Measurements from ENCODE around the gene AREL1. TPM values are rescaled to one million over a fixed set of nuclear protein-coding genes. Genes with fewer than 3 reads are reported as not detected.
"Not testable (repeated sequence)": the region's sequence is repeated elsewhere in the genome, so short reads cannot be mapped to it uniquely, and the experiment has no call there.

The AREL1 gene, protein sequence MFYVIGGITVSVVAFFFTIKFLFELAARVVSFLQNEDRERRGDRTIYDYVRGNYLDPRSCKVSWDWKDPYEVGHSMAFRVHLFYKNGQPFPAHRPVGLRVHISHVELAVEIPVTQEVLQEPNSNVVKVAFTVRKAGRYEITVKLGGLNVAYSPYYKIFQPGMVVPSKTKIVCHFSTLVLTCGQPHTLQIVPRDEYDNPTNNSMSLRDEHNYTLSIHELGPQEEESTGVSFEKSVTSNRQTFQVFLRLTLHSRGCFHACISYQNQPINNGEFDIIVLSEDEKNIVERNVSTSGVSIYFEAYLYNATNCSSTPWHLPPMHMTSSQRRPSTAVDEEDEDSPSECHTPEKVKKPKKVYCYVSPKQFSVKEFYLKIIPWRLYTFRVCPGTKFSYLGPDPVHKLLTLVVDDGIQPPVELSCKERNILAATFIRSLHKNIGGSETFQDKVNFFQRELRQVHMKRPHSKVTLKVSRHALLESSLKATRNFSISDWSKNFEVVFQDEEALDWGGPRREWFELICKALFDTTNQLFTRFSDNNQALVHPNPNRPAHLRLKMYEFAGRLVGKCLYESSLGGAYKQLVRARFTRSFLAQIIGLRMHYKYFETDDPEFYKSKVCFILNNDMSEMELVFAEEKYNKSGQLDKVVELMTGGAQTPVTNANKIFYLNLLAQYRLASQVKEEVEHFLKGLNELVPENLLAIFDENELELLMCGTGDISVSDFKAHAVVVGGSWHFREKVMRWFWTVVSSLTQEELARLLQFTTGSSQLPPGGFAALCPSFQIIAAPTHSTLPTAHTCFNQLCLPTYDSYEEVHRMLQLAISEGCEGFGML
- 10 to 100 TPM; 36.7 to 42.3 (median 40.6) TPM for total RNA-seq (2021; fragmentation: NEBNext Ultra II Directional; extraction: Animal tissue kit (Norgen Biotek cat#: 25700))
- long read RNA-seq, full-length matches to known transcripts: 3 of 21 reads
- long read RNA-seq, partial matches to known transcripts: 7 of 21 reads
- long read RNA-seq, other reads (novel, unspliced or antisense): 11 of 21 reads

DNA sequence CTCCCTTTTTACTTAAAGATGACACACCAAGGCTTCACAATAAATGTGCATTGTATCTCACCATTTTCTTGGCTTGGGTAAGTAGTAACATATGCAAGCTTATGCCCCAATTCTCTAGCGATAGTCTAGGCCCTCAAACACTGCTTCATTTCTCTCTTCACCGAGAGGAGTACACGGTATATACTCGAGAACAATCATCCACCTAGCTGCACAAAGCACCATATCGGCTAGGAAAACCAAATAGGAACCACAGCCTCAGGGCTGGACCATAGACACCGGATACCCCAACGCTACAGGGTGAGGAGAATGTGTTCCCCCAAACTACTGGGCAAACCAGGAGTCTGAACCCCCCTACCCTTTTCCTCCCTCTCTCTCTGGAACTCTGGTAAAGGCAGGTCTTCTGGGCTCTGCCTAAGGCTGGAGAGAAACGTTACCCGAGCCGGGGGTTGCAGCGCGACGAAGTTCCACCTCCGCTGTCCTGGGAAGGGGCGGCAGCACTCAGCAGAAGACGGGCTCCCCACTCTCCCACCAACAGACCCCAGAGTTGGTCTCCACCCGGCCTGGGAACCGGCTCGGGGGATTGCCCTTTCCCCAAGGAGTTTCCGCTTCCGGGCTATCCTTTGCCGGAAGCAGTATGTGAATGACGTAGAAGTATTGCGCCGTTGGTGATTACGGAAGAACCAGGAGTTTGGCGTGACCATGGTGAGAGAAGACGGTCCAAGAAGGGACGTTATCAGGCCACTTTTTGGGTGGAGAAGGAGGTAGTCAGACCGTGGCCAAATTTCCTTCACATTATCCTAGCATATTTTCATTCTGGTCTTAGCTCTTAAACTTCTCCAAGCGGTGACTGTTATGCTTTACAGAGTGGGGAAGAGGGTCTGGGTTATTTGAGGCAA is at the start of gene AREL1, which contains the start of gene FCF1:
Gene AREL1 (minus strand): TSS at position 582 of the 896 bp plus-strand sequence. CDS start 27,465 bp downstream, outside the sequence.
Gene FCF1 (plus strand): TSS at position 646 of the 896 bp plus-strand sequence. CDS start 54 bp downstream, at position 700.
- Mint-ChIP-seq H3K9me3 (no peaks in the 10 kb centered on the region), H3K27me3 (ENCODE audit: insufficient read depth) (no peaks in the 10 kb centered on the region; the same call in 1 of the 2 replicates), H3K27ac (peak within 1 kb of the TSS; percentile 97), H3K36me3 (ENCODE audit: low read depth) (peaks cover 28% of the 10 kb centered on the region), H3K4me1 (ENCODE audit: low read depth) (peaks cover 49% of the 10 kb centered on the region), H3K4me3 (peak within 1 kb of the TSS; percentile 99)
- TF ChIP-seq, protein P1, sequence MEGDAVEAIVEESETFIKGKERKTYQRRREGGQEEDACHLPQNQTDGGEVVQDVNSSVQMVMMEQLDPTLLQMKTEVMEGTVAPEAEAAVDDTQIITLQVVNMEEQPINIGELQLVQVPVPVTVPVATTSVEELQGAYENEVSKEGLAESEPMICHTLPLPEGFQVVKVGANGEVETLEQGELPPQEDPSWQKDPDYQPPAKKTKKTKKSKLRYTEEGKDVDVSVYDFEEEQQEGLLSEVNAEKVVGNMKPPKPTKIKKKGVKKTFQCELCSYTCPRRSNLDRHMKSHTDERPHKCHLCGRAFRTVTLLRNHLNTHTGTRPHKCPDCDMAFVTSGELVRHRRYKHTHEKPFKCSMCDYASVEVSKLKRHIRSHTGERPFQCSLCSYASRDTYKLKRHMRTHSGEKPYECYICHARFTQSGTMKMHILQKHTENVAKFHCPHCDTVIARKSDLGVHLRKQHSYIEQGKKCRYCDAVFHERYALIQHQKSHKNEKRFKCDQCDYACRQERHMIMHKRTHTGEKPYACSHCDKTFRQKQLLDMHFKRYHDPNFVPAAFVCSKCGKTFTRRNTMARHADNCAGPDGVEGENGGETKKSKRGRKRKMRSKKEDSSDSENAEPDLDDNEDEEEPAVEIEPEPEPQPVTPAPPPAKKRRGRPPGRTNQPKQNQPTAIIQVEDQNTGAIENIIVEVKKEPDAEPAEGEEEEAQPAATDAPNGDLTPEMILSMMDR (IDR thresholded peaks at IDR 0.05): no peak
- DNase-seq: peak; percentile 80

DNA sequence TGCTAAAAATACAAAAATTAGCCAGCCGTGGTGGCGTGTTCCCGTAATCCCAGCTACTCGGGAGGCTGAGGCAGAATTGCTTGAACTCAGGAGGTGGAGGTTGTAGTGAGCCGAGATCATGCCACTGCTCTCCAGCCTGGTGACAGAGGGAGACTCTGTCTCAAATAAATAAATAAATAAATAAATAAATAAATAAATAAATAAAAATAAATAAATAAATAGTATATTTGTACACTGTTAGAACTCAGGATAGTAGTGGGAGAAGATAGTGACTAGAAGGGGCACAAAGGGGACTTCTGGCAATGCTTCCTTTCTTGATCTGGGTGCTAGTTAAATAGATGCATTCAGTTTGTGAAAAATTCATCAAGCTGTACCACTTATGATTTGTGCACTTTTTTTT is 45.6 kb upstream of the AREL1 start:
- not testable (repeated sequence) for H3K4me3 Mint-ChIP-seq, H3K27ac Mint-ChIP-seq
- H3K4me1 Mint-ChIP-seq (ENCODE audit: low read depth): peaks cover 25% of the 10 kb centered on the region

DNA sequence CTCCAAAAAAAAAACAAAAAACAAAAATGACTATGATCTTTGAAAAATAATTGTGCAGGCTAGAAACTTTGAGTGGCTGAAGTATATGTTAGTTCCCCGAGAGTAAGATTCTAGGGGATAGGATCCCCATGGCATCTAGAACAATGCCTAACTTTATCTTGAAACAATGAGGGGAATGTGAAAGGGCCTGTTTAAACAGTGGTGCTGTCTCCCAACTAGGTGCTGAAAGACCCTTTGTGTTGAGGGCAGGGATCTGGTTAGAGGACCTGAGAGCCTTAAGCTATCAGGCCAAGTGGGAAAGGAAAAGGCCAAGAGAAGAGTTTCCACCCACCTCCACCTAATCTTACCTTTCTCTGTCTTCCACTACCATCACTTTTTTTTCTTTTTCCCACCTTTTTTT is 43.4 kb upstream of the AREL1 start:
- H3K36me3 Mint-ChIP-seq (ENCODE audit: low read depth): peaks cover 10% of the 10 kb centered on the region; the same call in 1 of the 2 replicates
- H3K9me3 Mint-ChIP-seq: peaks cover 16% of the 10 kb centered on the region
- TF ChIP-seq, protein P1 (IDR thresholded peaks at IDR 0.05): no peak
- no peak overlapping the region for H3K4me3 Mint-ChIP-seq
- DNase-seq: no peak
- H3K27ac Mint-ChIP-seq: no peak overlapping the region
- peaks cover 5% of the 10 kb centered on the region; the same call in 1 of the 2 replicates for H3K27me3 Mint-ChIP-seq (ENCODE audit: insufficient read depth)
- H3K4me1 Mint-ChIP-seq (ENCODE audit: low read depth): peaks cover 13% of the 10 kb centered on the region; the same call in 1 of the 2 replicates

More for the DNA sequence above, 45.6 kb upstream of the AREL1 start:
- not testable (repeated sequence) for DNase-seq; H3K27me3 Mint-ChIP-seq (ENCODE audit: insufficient read depth); H3K36me3 Mint-ChIP-seq (ENCODE audit: low read depth); H3K9me3 Mint-ChIP-seq

DNA sequence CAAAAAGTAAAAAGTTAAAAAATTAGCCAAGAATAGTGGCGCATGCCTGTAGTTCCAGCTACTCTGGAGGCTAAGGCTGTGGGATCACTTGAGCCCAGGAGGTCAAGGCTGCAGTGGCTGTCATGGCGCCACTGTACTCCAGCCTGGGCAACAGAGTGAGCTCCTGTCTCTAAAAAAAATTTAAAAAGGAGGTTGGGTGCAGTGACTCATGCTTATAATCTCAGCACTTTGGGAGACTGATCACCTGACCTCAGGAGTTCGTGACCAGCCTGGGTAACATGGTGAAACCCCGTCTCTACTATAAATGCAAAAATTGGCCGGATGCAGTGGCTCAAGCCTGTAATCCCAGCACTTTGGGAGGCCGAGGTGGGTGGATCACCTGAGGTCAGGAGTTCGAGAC is 42.0 kb upstream of the AREL1 start:
- Mint-ChIP-seq H3K4me1 (ENCODE audit: low read depth) (peaks cover 13% of the 10 kb centered on the region; the same call in 1 of the 2 replicates), H3K9me3 (peaks cover 16% of the 10 kb centered on the region), H3K27me3 (ENCODE audit: insufficient read depth) (peaks cover 2% of the 10 kb centered on the region; the same call in 1 of the 2 replicates), H3K27ac (no peak overlapping the region), H3K4me3 (no peak overlapping the region), H3K36me3 (ENCODE audit: low read depth) (peaks cover 10% of the 10 kb centered on the region; the same call in 1 of the 2 replicates)
- TF ChIP-seq, protein P1 (IDR thresholded peaks at IDR 0.05): no peak
- no peak for DNase-seq

DNA sequence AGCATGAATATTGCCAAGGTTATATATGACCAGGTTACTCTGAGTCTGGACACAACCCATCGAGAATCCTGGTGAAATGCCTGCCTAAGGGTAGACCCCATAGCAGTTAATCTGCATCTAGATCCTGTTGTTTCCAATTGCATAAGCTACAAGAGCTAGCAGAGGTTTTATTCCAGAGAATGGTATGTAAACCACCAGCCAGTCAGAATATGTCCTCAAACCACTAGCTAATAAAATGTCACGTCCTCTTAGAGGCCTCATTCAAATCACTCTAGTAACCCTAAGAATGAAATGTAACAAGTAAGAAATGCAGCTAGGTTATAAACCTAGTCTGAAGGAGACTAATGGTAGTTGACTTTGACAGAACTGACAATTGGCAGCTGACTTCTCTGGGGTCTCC is 41.3 kb upstream of the AREL1 start:
- Mint-ChIP-seq H3K4me3 (no peak overlapping the region), H3K4me1 (ENCODE audit: low read depth) (peaks cover 13% of the 10 kb centered on the region; the same call in 1 of the 2 replicates)
- DNase-seq: peak; percentile 65

More for the DNA sequence above, 41.3 kb upstream of the AREL1 start:
- Mint-ChIP-seq H3K27me3 (ENCODE audit: insufficient read depth) (peaks cover 2% of the 10 kb centered on the region; the same call in 1 of the 2 replicates), H3K36me3 (ENCODE audit: low read depth) (peaks cover 10% of the 10 kb centered on the region; the same call in 1 of the 2 replicates), H3K9me3 (peaks cover 16% of the 10 kb centered on the region), H3K27ac (no peak overlapping the region)
- TF ChIP-seq, protein P1 (IDR thresholded peaks at IDR 0.05): no peak

Data from HFFc6 (cell line).